GM12878 (cell line): ENCODE measurements around the gene MARCKSL1. TPM values are rescaled to one million over a fixed set of nuclear protein-coding genes. Genes with fewer than 3 reads are reported as not detected.

Source experiments
- polyA plus RNA-seq, 11 experiments: library from polyadenylated mRNA; depleted of rRNA in 4 of 11; unstranded in 6 of 11; stranded (reverse) in 5 of 11; fragments of >200 nt; fragmentation: Nextera tagmentation in 4 of 11; fragmentation: Illumina TruSeq in 1 of 11; extraction: Ambion mirVana in 4 of 11; extraction: Trizol in 1 of 11; gene quantifications; 1 replicate in 1 of 11; 2 replicates in 10 of 11; pipeline versions ENCODE4 v1.2.1 to v1.2.3, GENCODE V29; 2011 to 2016; ENCODE audit warnings: inconsistent platforms in 2 of 11, missing spikeins in 2 of 11, low read depth in 1 of 11
- small RNA-seq: library from RNA; depleted of rRNA; stranded (forward); fragments of <200 nt; gene quantifications from one replicate; pipeline ENCODE3, GENCODE V24; 2014
- total RNA-seq, 4 experiments: library from RNA; depleted of rRNA in 3 of 4; stranded (reverse); fragments of >200 nt in 3 of 4; fragmentation: Illumina TruSeq in 1 of 4; extraction: Trizol in 1 of 4; gene quantifications; 2 replicates each; pipeline versions ENCODE4 v1.2.1 to v1.2.3, GENCODE V29; 2013 to 2021

MARCKSL1 gene
- total and polyA plus RNA-seq, 10 of the 15 experiments (the other 5 are each of a cell fraction or from before 2014, with no cell fraction given): 14.5 to 225 (median 158) TPM

Small RNA genes lying within 50 kb of the gene (small RNA-seq; reads per million reads assigned to genes)
- gene RF00019: not detected

Other genes starting within 250 kb of the MARCKSL1 start
Only the 7 nearest of the 15 such genes appear.
- 293 and 313 TPM in 2 replicates for gene EIF3I, start 113.8 kb downstream of the MARCKSL1 start, total RNA-seq (2014; rRNA removed)
- 302 and 305 TPM in 2 replicates for gene EIF3I, start 113.8 kb downstream of the MARCKSL1 start, total RNA-seq (2014; rRNA removed; fragmentation: Illumina TruSeq; extraction: Trizol)
- 208 and 211 TPM in 2 replicates for gene EIF3I, start 113.8 kb downstream of the MARCKSL1 start, total RNA-seq (2021)
- gene EIF3I, start 113.8 kb downstream of the MARCKSL1 start, polyA plus RNA-seq (2011; rRNA removed): 235 and 374 TPM in 2 replicates
- 457 and 499 TPM in 2 replicates for gene EIF3I, start 113.8 kb downstream of the MARCKSL1 start, polyA plus RNA-seq (2014; fragmentation: Illumina TruSeq; extraction: Trizol)
- gene EIF3I, start 113.8 kb downstream of the MARCKSL1 start, polyA plus RNA-seq (2014; fragmentation: Nextera tagmentation; extraction: Ambion mirVana): 100 to 1,000 TPM; 572 to 606 TPM
- 293 and 306 TPM in 2 replicates for gene EIF3I, start 113.8 kb downstream of the MARCKSL1 start, polyA plus RNA-seq (2014; rRNA removed)
- 100 to 1,000 TPM; 342 to 362 TPM for gene EIF3I, start 113.8 kb downstream of the MARCKSL1 start, polyA plus RNA-seq (2016; fragmentation: Nextera tagmentation; extraction: Ambion mirVana)
- 0.38 and 0.45 TPM in 2 replicates for gene FAM167B, start 89.0 kb downstream of the MARCKSL1 start, total RNA-seq (2014; rRNA removed)
- gene FAM167B, start 89.0 kb downstream of the MARCKSL1 start, total RNA-seq (2014; rRNA removed; fragmentation: Illumina TruSeq; extraction: Trizol): 0.27 and 0.37 TPM in 2 replicates
- gene FAM167B, start 89.0 kb downstream of the MARCKSL1 start, total RNA-seq (2021): 0.62 and 0.88 TPM in 2 replicates
- gene FAM167B, start 89.0 kb downstream of the MARCKSL1 start, polyA plus RNA-seq (2011; rRNA removed): 0.19 TPM in 1 of 2 replicates, not detected in the other
- 0.07 and 0.52 TPM in 2 replicates for gene FAM167B, start 89.0 kb downstream of the MARCKSL1 start, polyA plus RNA-seq (2014; fragmentation: Illumina TruSeq; extraction: Trizol)
- under 1 TPM in 1 of 2 experiments, not detected in 1; 0.07 TPM for gene FAM167B, start 89.0 kb downstream of the MARCKSL1 start, polyA plus RNA-seq (2014; fragmentation: Nextera tagmentation; extraction: Ambion mirVana)
- 0.69 and 1.2 TPM in 2 replicates for gene FAM167B, start 89.0 kb downstream of the MARCKSL1 start, polyA plus RNA-seq (2014; rRNA removed)
- under 1 TPM; 0.26 to 0.47 TPM for gene FAM167B, start 89.0 kb downstream of the MARCKSL1 start, polyA plus RNA-seq (2016; fragmentation: Nextera tagmentation; extraction: Ambion mirVana)
- 173 and 179 TPM in 2 replicates for gene LCK, start 85.0 kb downstream of the MARCKSL1 start, total RNA-seq (2014; rRNA removed)
- 97.7 and 109 TPM in 2 replicates for gene LCK, start 85.0 kb downstream of the MARCKSL1 start, total RNA-seq (2014; rRNA removed; fragmentation: Illumina TruSeq; extraction: Trizol)
- 126 and 143 TPM in 2 replicates for gene LCK, start 85.0 kb downstream of the MARCKSL1 start, total RNA-seq (2021)
- 27.3 and 49.7 TPM in 2 replicates for gene LCK, start 85.0 kb downstream of the MARCKSL1 start, polyA plus RNA-seq (2011; rRNA removed)
- 60.5 and 107 TPM in 2 replicates for gene LCK, start 85.0 kb downstream of the MARCKSL1 start, polyA plus RNA-seq (2014; fragmentation: Illumina TruSeq; extraction: Trizol)
- gene LCK, start 85.0 kb downstream of the MARCKSL1 start, polyA plus RNA-seq (2014; fragmentation: Nextera tagmentation; extraction: Ambion mirVana): 10 to 100 TPM; 31.5 to 46.0 TPM
- 130 and 141 TPM in 2 replicates for gene LCK, start 85.0 kb downstream of the MARCKSL1 start, polyA plus RNA-seq (2014; rRNA removed)
- 100 to 1,000 TPM; 148 to 162 TPM for gene LCK, start 85.0 kb downstream of the MARCKSL1 start, polyA plus RNA-seq (2016; fragmentation: Nextera tagmentation; extraction: Ambion mirVana)
- gene HDAC1, start 44.1 kb downstream of the MARCKSL1 start, total RNA-seq (2014; rRNA removed): 154 and 164 TPM in 2 replicates
- gene HDAC1, start 44.1 kb downstream of the MARCKSL1 start, total RNA-seq (2014; rRNA removed; fragmentation: Illumina TruSeq; extraction: Trizol): 145 and 147 TPM in 2 replicates
- gene HDAC1, start 44.1 kb downstream of the MARCKSL1 start, total RNA-seq (2021): 153 and 154 TPM in 2 replicates
- gene HDAC1, start 44.1 kb downstream of the MARCKSL1 start, polyA plus RNA-seq (2011; rRNA removed): 285 and 331 TPM in 2 replicates
- 189 and 199 TPM in 2 replicates for gene HDAC1, start 44.1 kb downstream of the MARCKSL1 start, polyA plus RNA-seq (2014; fragmentation: Illumina TruSeq; extraction: Trizol)
- 100 to 1,000 TPM; 150 to 151 TPM for gene HDAC1, start 44.1 kb downstream of the MARCKSL1 start, polyA plus RNA-seq (2014; fragmentation: Nextera tagmentation; extraction: Ambion mirVana)
- 170 and 182 TPM in 2 replicates for gene HDAC1, start 44.1 kb downstream of the MARCKSL1 start, polyA plus RNA-seq (2014; rRNA removed)
- gene HDAC1, start 44.1 kb downstream of the MARCKSL1 start, polyA plus RNA-seq (2016; fragmentation: Nextera tagmentation; extraction: Ambion mirVana): 100 to 1,000 TPM; 196 to 206 TPM
- 1.4 and 2.1 TPM in 2 replicates for gene FAM229A, start 26.3 kb upstream of the MARCKSL1 start, total RNA-seq (2014; rRNA removed)
- 1.2 and 1.3 TPM in 2 replicates for gene FAM229A, start 26.3 kb upstream of the MARCKSL1 start, total RNA-seq (2014; rRNA removed; fragmentation: Illumina TruSeq; extraction: Trizol)
- 3.1 and 5.1 TPM in 2 replicates for gene FAM229A, start 26.3 kb upstream of the MARCKSL1 start, total RNA-seq (2021)
- gene FAM229A, start 26.3 kb upstream of the MARCKSL1 start, polyA plus RNA-seq (2011; rRNA removed): 4.0 and 5.3 TPM in 2 replicates
- 2.6 and 2.9 TPM in 2 replicates for gene FAM229A, start 26.3 kb upstream of the MARCKSL1 start, polyA plus RNA-seq (2014; fragmentation: Illumina TruSeq; extraction: Trizol)
- gene FAM229A, start 26.3 kb upstream of the MARCKSL1 start, polyA plus RNA-seq (2014; fragmentation: Nextera tagmentation; extraction: Ambion mirVana): under 1 TPM in 1 of 2 experiments, not detected in 1; 0.02 TPM
- 4.5 and 5.3 TPM in 2 replicates for gene FAM229A, start 26.3 kb upstream of the MARCKSL1 start, polyA plus RNA-seq (2014; rRNA removed)
- 1 to 10 TPM in 1 of 2 experiments, under 1 TPM in 1; 0.25 to 1.2 TPM for gene FAM229A, start 26.3 kb upstream of the MARCKSL1 start, polyA plus RNA-seq (2016; fragmentation: Nextera tagmentation; extraction: Ambion mirVana)
- 0.56 and 0.98 TPM in 2 replicates for gene TSSK3, start 26.3 kb upstream of the MARCKSL1 start, total RNA-seq (2014; rRNA removed)
- 0.63 and 1.6 TPM in 2 replicates for gene TSSK3, start 26.3 kb upstream of the MARCKSL1 start, total RNA-seq (2014; rRNA removed; fragmentation: Illumina TruSeq; extraction: Trizol)
- 0.82 and 1.2 TPM in 2 replicates for gene TSSK3, start 26.3 kb upstream of the MARCKSL1 start, total RNA-seq (2021)
- 0.67 and 1.2 TPM in 2 replicates for gene TSSK3, start 26.3 kb upstream of the MARCKSL1 start, polyA plus RNA-seq (2011; rRNA removed)
- 0.48 and 0.92 TPM in 2 replicates for gene TSSK3, start 26.3 kb upstream of the MARCKSL1 start, polyA plus RNA-seq (2014; fragmentation: Illumina TruSeq; extraction: Trizol)
- gene TSSK3, start 26.3 kb upstream of the MARCKSL1 start, polyA plus RNA-seq (2014; fragmentation: Nextera tagmentation; extraction: Ambion mirVana): under 1 TPM; 0.42 to 0.77 TPM
- gene TSSK3, start 26.3 kb upstream of the MARCKSL1 start, polyA plus RNA-seq (2014; rRNA removed): 0.51 and 1.2 TPM in 2 replicates
- gene TSSK3, start 26.3 kb upstream of the MARCKSL1 start, polyA plus RNA-seq (2016; fragmentation: Nextera tagmentation; extraction: Ambion mirVana): under 1 TPM; 0.58 to 0.82 TPM
- gene BSDC1, start 58.2 kb upstream of the MARCKSL1 start, total RNA-seq (2014; rRNA removed): 23.3 and 25.1 TPM in 2 replicates
- 22.3 and 22.7 TPM in 2 replicates for gene BSDC1, start 58.2 kb upstream of the MARCKSL1 start, total RNA-seq (2014; rRNA removed; fragmentation: Illumina TruSeq; extraction: Trizol)
- 23.9 and 25.2 TPM in 2 replicates for gene BSDC1, start 58.2 kb upstream of the MARCKSL1 start, total RNA-seq (2021)
- 32.8 and 39.7 TPM in 2 replicates for gene BSDC1, start 58.2 kb upstream of the MARCKSL1 start, polyA plus RNA-seq (2011; rRNA removed)
- gene BSDC1, start 58.2 kb upstream of the MARCKSL1 start, polyA plus RNA-seq (2014; fragmentation: Illumina TruSeq; extraction: Trizol): 22.5 and 27.4 TPM in 2 replicates
- 1 to 10 TPM; 3.0 to 4.9 TPM for gene BSDC1, start 58.2 kb upstream of the MARCKSL1 start, polyA plus RNA-seq (2014; fragmentation: Nextera tagmentation; extraction: Ambion mirVana)
- 25.4 and 28.5 TPM in 2 replicates for gene BSDC1, start 58.2 kb upstream of the MARCKSL1 start, polyA plus RNA-seq (2014; rRNA removed)
- 10 to 100 TPM; 18.2 to 20.2 TPM for gene BSDC1, start 58.2 kb upstream of the MARCKSL1 start, polyA plus RNA-seq (2016; fragmentation: Nextera tagmentation; extraction: Ambion mirVana)